ENCODE data around the gene DEDD2. TPM values are rescaled to one million over a fixed set of nuclear protein-coding genes. Genes with fewer than 3 reads are reported as not detected.
A peak's percentile ranks its signal among the peaks of the same experiment; 100 is the strongest.

DEDD2 gene
- total RNA-seq, 4 donors from 2014 or later = 33.9 to 56.2 (median 40.3) TPM

DNA sequence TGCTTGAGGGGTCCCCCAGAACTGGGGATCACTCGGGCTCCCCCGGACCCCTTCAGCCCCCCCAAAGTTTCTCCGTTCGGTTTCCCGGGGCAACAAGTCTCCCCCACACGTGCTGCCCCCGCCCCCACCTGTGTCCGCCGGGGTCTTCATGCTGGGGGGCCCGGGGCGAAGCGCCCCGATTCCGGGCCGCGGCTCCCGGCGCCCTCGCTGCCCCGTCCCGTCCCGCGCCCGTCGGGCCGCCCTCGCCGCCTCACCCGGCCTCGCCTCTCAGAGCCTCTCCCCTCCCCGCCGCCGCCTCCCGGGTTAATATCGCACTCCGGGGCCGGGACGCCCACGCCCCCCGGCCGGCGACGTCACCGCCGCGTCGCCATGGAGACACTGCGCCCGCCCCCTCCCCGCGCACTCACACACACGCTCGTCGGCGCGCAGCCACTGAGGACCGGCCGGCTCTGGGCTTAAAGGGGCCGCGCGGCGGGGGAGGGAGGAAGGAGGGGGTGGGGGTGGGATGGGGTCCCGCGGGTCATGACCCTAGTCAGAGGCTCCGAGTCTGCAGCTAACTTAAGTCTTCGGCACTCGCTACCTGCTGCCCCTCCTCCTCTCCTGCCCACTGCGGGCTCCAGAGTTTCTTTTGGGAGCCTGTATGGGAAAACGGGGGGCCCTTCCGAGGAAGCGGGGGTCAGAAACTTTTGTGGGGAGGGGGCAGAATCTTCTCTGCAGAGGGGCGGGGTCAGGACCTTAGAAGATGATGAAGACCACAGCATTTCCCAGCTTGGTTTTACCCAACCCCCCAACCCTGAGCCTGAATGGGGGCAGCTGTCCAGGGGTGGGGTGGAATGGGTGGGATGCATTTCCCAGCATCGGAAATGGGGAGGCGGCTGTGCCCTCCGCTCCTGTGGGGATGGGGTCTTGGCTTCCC is 37.6 kb upstream of the DEDD2 start, which contains the start of gene ERF:
ERF (minus strand) TSS at position 279 of the 916 bp plus-strand sequence; CDS start at position 150, 129 bp downstream.
- H3K4me1 ChIP-seq = peaks cover 0 to 47% (median 31%) of the 10 kb centered on the region in 4 donors
- H3K36me3 ChIP-seq = peaks cover 0 to 4% (median 0%) of the 10 kb centered on the region in 3 donors
- TF ChIP-seq POLR2A (IDR thresholded peaks at IDR 0.05) (peak; percentile 97 to 99), EP300 (IDR thresholded peaks at IDR 0.05) (peak; percentile 49 to 96)
- TF ChIP-seq, protein P1, sequence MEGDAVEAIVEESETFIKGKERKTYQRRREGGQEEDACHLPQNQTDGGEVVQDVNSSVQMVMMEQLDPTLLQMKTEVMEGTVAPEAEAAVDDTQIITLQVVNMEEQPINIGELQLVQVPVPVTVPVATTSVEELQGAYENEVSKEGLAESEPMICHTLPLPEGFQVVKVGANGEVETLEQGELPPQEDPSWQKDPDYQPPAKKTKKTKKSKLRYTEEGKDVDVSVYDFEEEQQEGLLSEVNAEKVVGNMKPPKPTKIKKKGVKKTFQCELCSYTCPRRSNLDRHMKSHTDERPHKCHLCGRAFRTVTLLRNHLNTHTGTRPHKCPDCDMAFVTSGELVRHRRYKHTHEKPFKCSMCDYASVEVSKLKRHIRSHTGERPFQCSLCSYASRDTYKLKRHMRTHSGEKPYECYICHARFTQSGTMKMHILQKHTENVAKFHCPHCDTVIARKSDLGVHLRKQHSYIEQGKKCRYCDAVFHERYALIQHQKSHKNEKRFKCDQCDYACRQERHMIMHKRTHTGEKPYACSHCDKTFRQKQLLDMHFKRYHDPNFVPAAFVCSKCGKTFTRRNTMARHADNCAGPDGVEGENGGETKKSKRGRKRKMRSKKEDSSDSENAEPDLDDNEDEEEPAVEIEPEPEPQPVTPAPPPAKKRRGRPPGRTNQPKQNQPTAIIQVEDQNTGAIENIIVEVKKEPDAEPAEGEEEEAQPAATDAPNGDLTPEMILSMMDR (IDR thresholded peaks at IDR 0.05) = peak in 2 of 5 experiments; percentile 25 to 54
- WGBS, 2 donors = 1% methylated on average over 17 to 18 of the region's 75 CpGs
- no peaks in the 10 kb centered on the region for H3K27me3 ChIP-seq
- H3K27ac ChIP-seq = peak within 1 kb of the TSS; percentile 98 to 100 (median 100)
- DNase-seq (ENCODE audit: low spot score in 2 of 2) = peak; percentile 95
- H3K9me3 ChIP-seq = no peaks in the 10 kb centered on the region
- peak within 1 kb of the TSS; percentile 88 to 99 (median 96) for H3K4me3 ChIP-seq

DNA sequence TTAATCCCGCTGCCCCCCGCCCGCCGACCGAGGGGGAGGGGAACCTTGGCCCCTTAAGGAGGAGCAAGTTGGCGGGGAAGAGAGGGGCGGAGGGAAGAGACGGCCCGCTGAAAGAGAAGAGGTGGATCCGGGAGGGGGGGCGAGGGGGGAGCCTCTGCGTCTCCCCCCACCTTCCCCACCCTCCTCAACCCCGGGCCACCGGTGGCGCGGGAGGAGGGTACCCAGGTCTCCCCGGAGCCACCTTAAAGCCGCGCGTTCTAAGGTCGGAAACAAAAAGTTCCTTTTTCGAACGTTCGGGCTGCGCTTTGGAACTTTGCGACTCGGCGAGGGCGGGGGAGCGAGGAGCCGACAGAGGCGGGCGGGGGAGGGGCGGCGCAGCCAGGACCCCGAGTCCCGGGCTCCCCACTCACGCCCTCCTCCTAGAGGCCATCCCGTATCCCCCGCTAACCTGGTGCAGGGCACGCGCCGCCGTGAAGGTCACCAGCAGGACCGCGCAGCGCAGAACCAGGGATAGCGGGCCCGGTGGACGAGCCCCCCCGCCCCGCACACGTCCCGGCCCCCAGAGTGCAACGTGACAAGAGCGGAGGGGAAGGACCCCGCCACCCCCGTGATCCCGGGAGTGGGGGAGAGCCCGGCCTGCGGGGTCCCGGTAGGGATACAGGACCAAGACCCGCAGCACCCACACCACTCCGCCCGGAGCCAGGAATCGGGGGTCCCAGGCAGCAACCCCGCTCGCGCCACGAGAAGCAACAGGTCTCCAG is 36.8 kb upstream of the DEDD2 start:
- Histone ChIP-seq H3K27me3 (no peaks in the 10 kb centered on the region), H3K4me1 (peaks cover 0 to 56% (median 36%) of the 10 kb centered on the region in 4 donors), H3K9me3 (no peaks in the 10 kb centered on the region), H3K36me3 (peaks cover 0 to 12% (median 0%) of the 10 kb centered on the region in 3 donors), H3K4me3 (peak overlapping the region; percentile 88 to 99 (median 96)), H3K27ac (peak overlapping the region; percentile 98 to 100 (median 100))
- WGBS, 2 donors = 0 to 1% methylated on average over 33 to 62 of the region's 70 CpGs
- peak; percentile 58 to 79 for DNase-seq (ENCODE audit: low spot score in 2 of 2)
- TF ChIP-seq EP300 (IDR thresholded peaks at IDR 0.05) (peak; percentile 58 to 77), POLR2A (IDR thresholded peaks at IDR 0.05) (peak; percentile 17 to 23)
- TF ChIP-seq, protein P1 (IDR thresholded peaks at IDR 0.05) = peak in 2 of 5 experiments; percentile 27 to 34

DNA sequence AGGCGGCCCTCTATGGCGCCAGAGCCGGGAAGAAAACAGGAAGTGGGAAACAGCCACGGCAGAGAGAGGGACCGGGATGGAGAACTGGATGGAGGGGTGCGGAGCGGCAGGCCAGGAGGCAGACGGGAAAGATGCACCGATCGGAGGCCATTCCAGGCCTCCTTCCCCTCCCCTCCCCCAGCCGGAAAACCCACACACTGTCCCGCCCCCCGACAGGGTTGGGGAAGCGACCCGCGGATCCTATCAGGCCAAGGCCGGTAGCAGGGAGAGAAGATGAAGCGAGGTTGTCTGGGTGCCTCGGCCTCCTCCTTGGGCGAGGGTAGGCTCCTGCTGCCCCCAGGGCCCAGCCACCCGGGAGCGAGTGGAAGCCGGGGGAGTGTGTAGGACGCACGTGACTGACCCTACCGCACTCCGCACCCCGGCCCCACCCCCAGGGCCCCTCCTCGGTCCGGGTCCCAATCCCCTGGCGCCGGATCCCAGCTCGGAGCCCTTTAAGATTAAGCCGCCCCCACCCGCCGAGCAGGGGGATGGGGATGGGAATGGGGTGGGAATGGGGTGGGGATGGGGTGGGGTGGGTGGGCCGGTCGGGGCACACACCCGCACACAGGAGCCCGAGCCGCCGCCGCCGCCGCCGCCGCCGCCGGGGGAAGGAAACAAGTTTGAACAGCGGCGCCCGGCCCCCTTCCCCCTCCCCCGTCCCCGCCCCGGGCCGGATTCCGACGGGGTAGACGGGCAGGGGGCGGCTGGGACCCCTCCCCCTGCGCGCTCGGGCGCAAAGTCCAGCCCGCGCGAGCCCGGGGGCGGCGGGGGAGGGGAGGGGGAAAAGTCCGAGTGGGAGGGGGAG is 36.0 kb upstream of the DEDD2 start:
- Histone ChIP-seq H3K27ac (peak overlapping the region; percentile 98 to 100 (median 100)), H3K36me3 (peaks cover 0 to 20% (median 0%) of the 10 kb centered on the region in 3 donors), H3K4me3 (peak overlapping the region; percentile 88 to 99 (median 96)), H3K27me3 (no peaks in the 10 kb centered on the region), H3K9me3 (no peaks in the 10 kb centered on the region), H3K4me1 (peaks cover 0 to 64% (median 37%) of the 10 kb centered on the region in 4 donors)
- DNase-seq (ENCODE audit: low spot score in 2 of 2) = peak in 1 of 2 donors; percentile 57
- TF ChIP-seq EP300 (IDR thresholded peaks at IDR 0.05) = peak in 1 of 2 donors; percentile 26
- no peak for TF ChIP-seq POLR2A (IDR thresholded peaks at IDR 0.05)
- 1% methylated on average over 31 to 39 of the region's 71 CpGs for WGBS, 2 donors

DNA sequence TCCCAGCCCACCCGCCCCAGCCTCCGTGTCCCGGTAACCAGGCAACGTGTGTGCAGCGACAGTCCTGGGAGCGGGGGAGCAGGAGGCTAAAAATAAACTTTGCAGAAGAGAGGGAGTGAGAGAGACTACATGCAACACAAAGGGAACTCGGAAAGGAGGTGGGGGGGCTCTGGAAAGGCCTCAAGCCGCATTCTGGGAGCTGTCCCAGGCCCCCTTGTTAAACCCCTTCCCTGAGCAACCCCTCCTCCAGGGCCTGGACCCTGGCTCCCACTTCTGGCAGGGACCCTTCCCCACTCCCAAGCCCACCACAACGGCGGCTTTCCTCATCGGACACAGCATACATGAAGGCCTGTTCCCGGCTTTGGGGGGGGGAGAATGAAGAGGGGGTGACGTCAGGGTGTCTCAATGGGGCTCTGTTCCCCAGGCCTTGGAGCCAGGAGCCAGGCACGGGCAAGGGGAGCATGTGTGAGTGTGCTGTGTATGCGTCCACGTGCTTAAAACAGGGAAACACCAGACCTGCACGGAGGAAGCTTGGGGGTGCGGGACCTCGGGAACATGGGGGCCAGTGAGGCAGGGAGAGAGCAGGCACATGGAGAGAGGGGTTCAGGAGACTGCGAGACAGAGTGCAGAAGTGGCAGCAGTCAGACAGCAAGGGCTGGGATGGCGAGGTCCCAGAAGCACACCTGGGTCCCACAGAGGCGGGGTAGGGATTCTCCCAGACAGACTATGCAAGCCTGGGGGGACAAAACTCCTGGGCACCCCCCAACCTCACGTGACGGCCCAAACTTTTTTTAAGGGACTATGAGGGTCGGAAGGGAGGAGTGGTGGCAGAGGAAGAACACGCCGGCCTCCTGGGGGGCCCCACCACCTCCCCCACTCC is 35.1 kb upstream of the DEDD2 start:
- peak overlapping the region; percentile 98 to 100 (median 100) for H3K27ac ChIP-seq
- WGBS, 2 donors = 1 to 2% methylated on average over 27 of the region's 27 CpGs
- H3K9me3 ChIP-seq = no peaks in the 10 kb centered on the region
- no peaks in the 10 kb centered on the region for H3K27me3 ChIP-seq
- DNase-seq (ENCODE audit: low spot score in 2 of 2) = peak in 1 of 2 donors; percentile 63
- peaks cover 0 to 29% (median 0%) of the 10 kb centered on the region in 3 donors for H3K36me3 ChIP-seq
- TF ChIP-seq POLR2A (IDR thresholded peaks at IDR 0.05) (peak in 1 of 2 donors; percentile 57), EP300 (IDR thresholded peaks at IDR 0.05) (peak in 1 of 2 donors; percentile 79)
- TF ChIP-seq, protein P1 (IDR thresholded peaks at IDR 0.05) = peak in 1 of 5 experiments; percentile 24
- peaks cover 0 to 72% (median 40%) of the 10 kb centered on the region in 4 donors for H3K4me1 ChIP-seq
- peak overlapping the region; percentile 88 to 99 (median 96) for H3K4me3 ChIP-seq
